Common myeloid progenitor, CD34-positive (primary cell): Measurements from ENCODE around the gene TADA1.

ENCODE experiments used
- CTCF ChIA-PET: fragments of 350-600 bp; sonication (Branson Sonifier 250); formaldehyde crosslinking; loops from one replicate; lab custom pipeline; 2021; ENCODE audit warnings: antibody characterized with exemption; lab: Charles Lee
- POLR2A ChIA-PET: fragments of 350-600 bp; sonication (Branson Sonifier 250); formaldehyde crosslinking; loops from one replicate; lab custom pipeline; 2021; ENCODE audit warnings: antibody characterized with exemption; lab: Charles Lee
- DNase-seq, 3 donors: peaks; one replicate each; pipeline versions ENCODE4 v3.0.0 to v3.0.0-alpha.2; 2013
- H3K27ac ChIP-seq, 2 experiments: 1 replicate in 1 of 2; 2 replicates in 1 of 2; pipeline ENCODE4 v1.7.0; 2013; ENCODE audit warnings: inconsistent platforms in 2 of 2, low read length in 2 of 2, mild to moderate bottlenecking in 2 of 2, low read depth in 1 of 2, moderate library complexity in 1 of 2; ENCODE audit not compliant: severe bottlenecking in 2 of 2, insufficient read depth in 1 of 2, poor library complexity in 1 of 2
- H3K27me3 ChIP-seq, 5 experiments: replicated peaks in 2 of 5; 1 replicate in 3 of 5; 2 replicates in 2 of 5; pipeline versions ENCODE4 v1.6.1 to v1.7.0; 2013; ENCODE audit warnings: low read length in 4 of 5, mild to moderate bottlenecking in 2 of 5, moderate library complexity in 2 of 5, inconsistent platforms in 1 of 5; ENCODE audit not compliant: insufficient read depth in 5 of 5, control insufficient read depth in 4 of 5
- H3K36me3 ChIP-seq, 4 experiments: 1 replicate in 2 of 4; 2 replicates in 2 of 4; pipeline versions ENCODE4 v1.6.1 to v1.7.0; 2013; ENCODE audit warnings: low read length in 3 of 4, control low read depth in 1 of 4, mild to moderate bottlenecking in 1 of 4; ENCODE audit not compliant: control insufficient read depth in 4 of 4, insufficient read depth in 4 of 4
- H3K4me1 ChIP-seq, 4 experiments: 1 replicate in 3 of 4; 2 replicates in 1 of 4; pipeline versions ENCODE4 v1.6.1 to v1.7.1; 2013; ENCODE audit warnings: low read length in 3 of 4, mild to moderate bottlenecking in 3 of 4, control low read depth in 1 of 4, inconsistent platforms in 1 of 4, moderate library complexity in 1 of 4; ENCODE audit not compliant: control insufficient read depth in 4 of 4, insufficient read depth in 4 of 4; ENCODE audit errors: control extremely low read depth in 1 of 4
- H3K4me3 ChIP-seq, 7 experiments: 1 replicate in 4 of 7; 2 replicates in 3 of 7; pipeline versions ENCODE4 v1.5.1 to v1.7.0; 2013; ENCODE audit warnings: mild to moderate bottlenecking in 7 of 7, low read length in 6 of 7, moderate library complexity in 6 of 7, inconsistent platforms in 2 of 7, low read depth in 2 of 7, control low read depth in 1 of 7; ENCODE audit not compliant: insufficient read depth in 4 of 7, control insufficient read depth in 1 of 7; ENCODE audit errors: extremely low read depth in 1 of 7
- H3K9me3 ChIP-seq, 5 experiments: 1 replicate in 4 of 5; 2 replicates in 1 of 5; pipeline versions ENCODE4 v1.6.1 to v1.7.1; 2013; ENCODE audit warnings: low read length in 4 of 5, mild to moderate bottlenecking in 2 of 5, inconsistent platforms in 1 of 5, low read depth in 1 of 5, moderate library complexity in 1 of 5; ENCODE audit not compliant: control insufficient read depth in 4 of 5, insufficient read depth in 2 of 5; ENCODE audit errors: control extremely low read depth in 1 of 5
- WGBS: methylation state at CpG from one replicate; pipeline ENCODE4 v1.1.5; 2013; ENCODE audit not compliant: insufficient coverage; 5-methylcytosine and 5-hydroxymethylcytosine counted together

The TADA1 gene

GRCh38 chr1:166907051-166907450 lies 31.0 kb upstream of the TADA1 start:
- POLR2A ChIA-PET, result no interaction called here
- 100% methylated on average over 2 of the region's 4 CpGs for WGBS
- Histone ChIP-seq H3K27ac (no peak overlapping the region), H3K27me3 (no peaks in the 10 kb centered on the region), H3K9me3 (peaks cover 0 to 6% (median 0%) of the 10 kb centered on the region in 5 experiments), H3K4me3 (no peak overlapping the region), H3K4me1 (peaks cover 1 to 20% (median 9%) of the 10 kb centered on the region in 4 experiments), H3K36me3 (no peaks in the 10 kb centered on the region)
- CTCF ChIA-PET, result interaction anchor here (1.3 to 24.8 kb wide), 5 partner anchors 8 to 627 kb away, joined by 3 to 666 read pairs (median 6); no protein-coding TSS in a partner anchor
- no peak for DNase-seq

- POLR2A ChIA-PET, result no interaction called here
- 100% methylated on average over 3 of the region's 3 CpGs for WGBS
- no peak overlapping the region for H3K27ac ChIP-seq
- DNase-seq, result no peak
- peaks cover 0 to 3% (median 0%) of the 10 kb centered on the region in 5 experiments for H3K9me3 ChIP-seq
- no peaks in the 10 kb centered on the region for H3K36me3 ChIP-seq
- no peaks in the 10 kb centered on the region for H3K27me3 ChIP-seq
- H3K4me1 ChIP-seq, result peaks cover 1 to 24% (median 13%) of the 10 kb centered on the region in 4 experiments
- no peak overlapping the region for H3K4me3 ChIP-seq
- CTCF ChIA-PET, result interaction anchor here (1.3 to 24.8 kb wide), 5 partner anchors 9 to 628 kb away, joined by 3 to 666 read pairs (median 6); no protein-coding TSS in a partner anchor
Measured at GRCh38 chr1:166906647-166907046, 30.6 kb upstream of the TADA1 start.

GRCh38 chr1:166905900-166906299 lies 29.8 kb upstream of the TADA1 start:
- DNase-seq, result no peak
- Histone ChIP-seq H3K36me3 (no peaks in the 10 kb centered on the region), H3K4me3 (no peak overlapping the region), H3K9me3 (no peaks in the 10 kb centered on the region), H3K27ac (no peak overlapping the region), H3K27me3 (no peaks in the 10 kb centered on the region), H3K4me1 (peaks cover 1 to 31% (median 14%) of the 10 kb centered on the region in 4 experiments)
- 100% methylated on average over 2 of the region's 3 CpGs for WGBS
- ChIA-PET POLR2A (no interaction called here), CTCF (interaction anchor here (1.3 to 24.8 kb wide), 5 partner anchors 10 to 628 kb away, joined by 3 to 666 read pairs (median 6); no protein-coding TSS in a partner anchor)

GRCh38 chr1:166905136-166905535 lies 29.1 kb upstream of the TADA1 start:
- DNase-seq, result peak in 2 of 3 donors; percentile 18 to 43
- Histone ChIP-seq H3K27ac (no peak overlapping the region), H3K4me1 (peaks cover 1 to 33% (median 14%) of the 10 kb centered on the region in 4 experiments), H3K4me3 (no peak overlapping the region), H3K27me3 (no peaks in the 10 kb centered on the region), H3K9me3 (no peaks in the 10 kb centered on the region), H3K36me3 (no peaks in the 10 kb centered on the region)
- WGBS, result 100% methylated on average over 2 of the region's 2 CpGs
- ChIA-PET CTCF (interaction anchor here (5.5 to 24.8 kb wide), 2 partner anchors 22 to 153 kb away, joined by 42 to 666 read pairs; no protein-coding TSS in a partner anchor), POLR2A (no interaction called here)

GRCh38 chr1:166903232-166903631 lies 27.2 kb upstream of the TADA1 start:
- H3K4me1 ChIP-seq, result peaks cover 1 to 33% (median 14%) of the 10 kb centered on the region in 4 experiments
- CTCF ChIA-PET, result interaction anchor here (1.2 to 24.8 kb wide), 4 partner anchors 10 to 317 kb away, joined by 3 to 666 read pairs (median 23); no protein-coding TSS in a partner anchor
- no peaks in the 10 kb centered on the region for H3K36me3 ChIP-seq
- H3K4me3 ChIP-seq, result no peak overlapping the region
- H3K27ac ChIP-seq, result no peak overlapping the region
- DNase-seq, result no peak
- WGBS, result 0% methylated on average over 1 of the region's 1 CpG
- H3K27me3 ChIP-seq, result no peaks in the 10 kb centered on the region
- POLR2A ChIA-PET, result no interaction called here
- peaks cover 0 to 2% (median 0%) of the 10 kb centered on the region in 5 experiments for H3K9me3 ChIP-seq

- peaks cover 1 to 30% (median 13%) of the 10 kb centered on the region in 4 experiments for H3K4me1 ChIP-seq
- POLR2A ChIA-PET, result no interaction called here
- H3K27me3 ChIP-seq, result no peaks in the 10 kb centered on the region
- no CpG with 5 or more reads among the region's 1 CpG for WGBS
- peaks cover 0 to 11% (median 6%) of the 10 kb centered on the region in 5 experiments for H3K9me3 ChIP-seq
- no peak overlapping the region for H3K4me3 ChIP-seq
- H3K36me3 ChIP-seq, result no peaks in the 10 kb centered on the region
- CTCF ChIA-PET, result interaction anchor here (0.6 to 24.8 kb wide), 6 partner anchors 8 to 368 kb away, joined by 3 to 666 read pairs (median 3); no protein-coding TSS in a partner anchor
- H3K27ac ChIP-seq, result peak overlapping the region in 1 of 2 experiments; percentile 14
- DNase-seq, result peak; percentile 76 to 95 (median 91)
Measured at GRCh38 chr1:166902279-166902678, 26.2 kb upstream of the TADA1 start.

- no peaks in the 10 kb centered on the region for H3K27me3 ChIP-seq
- ChIA-PET POLR2A (no interaction called here), CTCF (interaction anchor here (2.2 to 24.8 kb wide), 2 partner anchors 15 to 157 kb away, joined by 5 to 666 read pairs; no protein-coding TSS in a partner anchor)
- DNase-seq, result peak in 1 of 3 donors; percentile 47
- H3K4me3 ChIP-seq, result no peak overlapping the region
- WGBS, result 69% methylated on average over 4 of the region's 4 CpGs
- no peaks in the 10 kb centered on the region for H3K36me3 ChIP-seq
- peaks cover 1 to 29% (median 13%) of the 10 kb centered on the region in 4 experiments for H3K4me1 ChIP-seq
- H3K27ac ChIP-seq, result no peak overlapping the region
- H3K9me3 ChIP-seq, result peaks cover 0 to 11% (median 7%) of the 10 kb centered on the region in 5 experiments
Measured at GRCh38 chr1:166900987-166901386, 24.9 kb upstream of the TADA1 start.
